ENCODE results near the gene GARRE1.
"Not testable (repeated sequence)": the region's sequence is repeated elsewhere in the genome, so short reads cannot be mapped to it uniquely, and the experiment has no call there.

Gene GARRE1

DNA sequence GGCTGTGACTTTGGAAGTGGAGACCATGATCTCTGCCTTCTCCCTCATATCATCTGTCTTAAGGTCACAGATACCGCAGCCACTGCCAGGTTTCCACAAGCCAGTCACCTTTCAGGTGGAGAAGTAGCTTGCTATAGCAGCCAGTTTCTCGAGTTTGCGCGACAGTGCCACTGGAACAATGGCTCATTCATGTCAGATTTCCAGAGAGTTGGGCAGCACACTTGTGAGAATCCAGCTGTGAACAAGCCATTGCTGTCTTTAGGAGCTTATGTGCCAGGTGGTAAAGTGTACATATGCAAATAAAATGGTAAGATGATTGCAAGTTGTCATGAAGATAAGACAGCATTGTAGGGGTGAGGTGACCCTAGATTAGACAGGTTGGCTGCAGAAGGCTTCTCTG lies 22.3 kb downstream of the GARRE1 start:
- TF ChIP-seq, protein P1, sequence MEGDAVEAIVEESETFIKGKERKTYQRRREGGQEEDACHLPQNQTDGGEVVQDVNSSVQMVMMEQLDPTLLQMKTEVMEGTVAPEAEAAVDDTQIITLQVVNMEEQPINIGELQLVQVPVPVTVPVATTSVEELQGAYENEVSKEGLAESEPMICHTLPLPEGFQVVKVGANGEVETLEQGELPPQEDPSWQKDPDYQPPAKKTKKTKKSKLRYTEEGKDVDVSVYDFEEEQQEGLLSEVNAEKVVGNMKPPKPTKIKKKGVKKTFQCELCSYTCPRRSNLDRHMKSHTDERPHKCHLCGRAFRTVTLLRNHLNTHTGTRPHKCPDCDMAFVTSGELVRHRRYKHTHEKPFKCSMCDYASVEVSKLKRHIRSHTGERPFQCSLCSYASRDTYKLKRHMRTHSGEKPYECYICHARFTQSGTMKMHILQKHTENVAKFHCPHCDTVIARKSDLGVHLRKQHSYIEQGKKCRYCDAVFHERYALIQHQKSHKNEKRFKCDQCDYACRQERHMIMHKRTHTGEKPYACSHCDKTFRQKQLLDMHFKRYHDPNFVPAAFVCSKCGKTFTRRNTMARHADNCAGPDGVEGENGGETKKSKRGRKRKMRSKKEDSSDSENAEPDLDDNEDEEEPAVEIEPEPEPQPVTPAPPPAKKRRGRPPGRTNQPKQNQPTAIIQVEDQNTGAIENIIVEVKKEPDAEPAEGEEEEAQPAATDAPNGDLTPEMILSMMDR (IDR thresholded peaks at IDR 0.05; ENCODE audit: extremely low read depth, insufficient read depth, missing control alignments) = no peak
- no peak for DNase-seq (ENCODE audit: low spot score)
- in situ Hi-C loops (cut with MboI; ENCODE audit: low pct_unique_long_range_greater_than_20kb, low sequenced_read_pairs, unreplicated experiment) = no loop called here

DNA sequence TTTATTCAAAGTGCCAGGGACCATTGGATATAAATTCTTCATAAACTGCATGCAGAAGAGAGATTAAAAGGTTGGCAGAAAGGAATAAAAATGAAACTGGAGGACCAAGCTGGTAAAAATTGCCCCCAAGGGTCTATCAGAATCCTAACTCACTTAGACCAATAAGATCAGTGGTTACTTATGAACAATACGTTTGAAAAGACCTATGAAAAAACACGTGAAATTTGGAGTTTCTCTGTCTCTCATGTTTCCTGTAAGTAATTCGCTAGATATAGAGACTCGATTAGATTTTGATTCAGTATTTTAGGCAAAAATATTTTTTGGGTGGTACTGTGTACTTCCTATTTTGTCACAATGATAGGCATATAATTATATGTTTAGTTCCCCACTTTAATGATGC lies 22.9 kb downstream of the GARRE1 start:
- TF ChIP-seq, protein P1 (IDR thresholded peaks at IDR 0.05; ENCODE audit: extremely low read depth, insufficient read depth, missing control alignments) = no peak
- in situ Hi-C loops (cut with MboI; ENCODE audit: low pct_unique_long_range_greater_than_20kb, low sequenced_read_pairs, unreplicated experiment) = no loop called here
- no peak for DNase-seq (ENCODE audit: low spot score)

DNA sequence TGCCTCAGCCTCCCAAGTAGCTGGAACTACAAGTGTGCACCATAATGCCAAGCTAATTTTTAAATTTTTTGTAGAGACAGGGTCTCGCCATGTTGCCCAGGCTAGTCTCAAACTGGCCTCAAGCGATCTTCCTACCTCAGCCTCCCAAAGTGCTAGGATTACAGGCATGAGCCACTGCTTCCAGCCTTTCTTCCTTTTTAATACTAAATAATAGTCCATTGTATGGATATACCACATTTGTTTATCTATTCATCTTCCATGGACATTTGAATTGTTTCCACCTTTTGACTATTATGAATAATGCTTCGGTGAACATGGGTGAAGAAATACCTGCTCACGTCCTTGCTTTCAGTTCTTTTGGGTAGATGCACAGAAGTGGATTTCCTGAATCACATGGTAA lies 24.4 kb downstream of the GARRE1 start:
- no peak for DNase-seq (ENCODE audit: low spot score)
- in situ Hi-C loops (cut with MboI; ENCODE audit: low pct_unique_long_range_greater_than_20kb, low sequenced_read_pairs, unreplicated experiment) = no loop called here
- TF ChIP-seq, protein P1 (IDR thresholded peaks at IDR 0.05; ENCODE audit: extremely low read depth, insufficient read depth, missing control alignments) = no peak

DNA sequence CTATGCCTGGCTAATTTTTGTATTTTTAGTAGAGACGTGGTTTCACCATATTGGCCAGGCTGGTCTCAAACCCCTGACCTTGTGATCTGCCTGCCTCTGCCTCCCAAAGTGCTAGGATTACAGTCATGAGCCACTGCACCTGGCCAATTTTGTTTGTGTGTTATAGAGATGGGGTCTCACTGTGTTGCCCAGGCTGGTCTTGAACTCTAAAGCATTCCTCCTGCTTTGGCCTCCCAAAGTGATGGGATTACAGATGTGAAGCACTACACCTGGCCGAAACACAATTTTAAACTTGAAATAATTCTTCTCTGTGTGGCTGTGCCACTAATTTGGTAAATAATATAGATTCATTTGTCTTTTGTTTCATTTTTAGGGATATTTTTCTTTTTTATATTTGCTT lies 27.1 kb downstream of the GARRE1 start:
- in situ Hi-C loops (cut with MboI; ENCODE audit: low pct_unique_long_range_greater_than_20kb, low sequenced_read_pairs, unreplicated experiment); DNase-seq (ENCODE audit: low spot score): not testable (repeated sequence)

DNA sequence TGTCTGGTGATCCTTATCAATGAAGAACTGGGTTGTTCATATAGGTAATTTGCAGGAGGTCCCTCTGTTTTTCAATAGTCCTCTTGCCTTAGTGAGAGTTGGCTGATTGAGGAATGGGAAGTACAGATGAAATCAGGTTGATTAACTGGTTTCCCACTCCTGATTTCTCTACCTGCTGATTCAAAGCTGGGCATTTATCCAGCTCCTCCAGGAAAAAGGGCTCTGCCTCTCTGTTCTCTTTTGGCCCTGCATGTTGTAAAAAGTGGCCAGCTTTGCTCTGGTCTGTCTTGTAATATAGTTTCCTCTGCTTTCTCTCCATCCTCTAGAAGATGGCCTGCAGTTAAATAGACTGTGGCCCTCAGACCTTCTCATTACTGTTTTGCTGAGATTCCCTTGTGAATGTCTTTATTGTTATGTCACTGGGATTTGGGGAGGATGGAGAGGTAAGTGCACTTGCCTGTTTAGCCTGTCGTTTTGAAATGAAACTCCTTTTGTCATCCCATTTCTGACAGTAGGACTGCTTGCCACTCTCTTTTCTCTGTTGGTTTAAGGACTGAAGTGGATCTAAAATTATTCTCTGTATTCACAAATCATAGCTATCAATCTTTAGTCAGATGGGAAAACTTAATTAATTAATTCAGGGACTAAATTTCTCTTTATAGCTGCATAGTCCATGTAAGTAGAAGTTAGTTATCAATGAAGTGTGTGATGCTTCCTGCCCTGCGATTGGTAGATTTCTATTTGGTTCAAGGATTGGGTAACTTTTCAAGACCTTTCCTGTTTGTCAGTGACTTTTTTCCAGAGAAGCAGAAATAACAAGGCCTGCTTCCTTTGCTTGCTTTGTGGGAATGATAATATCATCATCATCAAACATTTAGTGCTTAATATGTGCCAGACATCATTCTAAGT lies 28.5 kb downstream of the GARRE1 start:
- no peak for DNase-seq (ENCODE audit: low spot score)
- in situ Hi-C loops (cut with MboI; ENCODE audit: low pct_unique_long_range_greater_than_20kb, low sequenced_read_pairs, unreplicated experiment) = no loop called here
- TF ChIP-seq, protein P1 (IDR thresholded peaks at IDR 0.05; ENCODE audit: extremely low read depth, insufficient read depth, missing control alignments) = no peak

DNA sequence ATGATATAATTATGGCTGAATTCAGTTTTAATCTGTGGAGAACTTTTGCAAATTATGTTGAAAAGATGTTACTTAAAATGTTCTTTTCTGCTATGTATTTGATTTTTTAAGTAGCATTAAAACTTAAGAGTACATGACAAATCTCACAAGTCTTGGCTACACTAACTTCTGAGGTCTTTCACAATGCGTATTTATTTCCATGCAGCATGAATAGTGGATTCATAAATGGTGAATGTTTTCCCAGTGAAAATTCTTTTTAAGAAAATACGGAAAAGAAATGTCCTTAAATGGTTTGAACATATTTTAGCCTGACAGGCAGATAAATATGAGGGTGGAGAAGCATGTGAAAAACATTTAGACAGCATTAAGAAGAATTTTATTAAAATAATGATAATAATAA lies 30.2 kb downstream of the GARRE1 start:
- TF ChIP-seq, protein P1 (IDR thresholded peaks at IDR 0.05; ENCODE audit: extremely low read depth, insufficient read depth, missing control alignments) = no peak
- no peak for DNase-seq (ENCODE audit: low spot score)
- in situ Hi-C loops (cut with MboI; ENCODE audit: low pct_unique_long_range_greater_than_20kb, low sequenced_read_pairs, unreplicated experiment) = no loop called here

DNA sequence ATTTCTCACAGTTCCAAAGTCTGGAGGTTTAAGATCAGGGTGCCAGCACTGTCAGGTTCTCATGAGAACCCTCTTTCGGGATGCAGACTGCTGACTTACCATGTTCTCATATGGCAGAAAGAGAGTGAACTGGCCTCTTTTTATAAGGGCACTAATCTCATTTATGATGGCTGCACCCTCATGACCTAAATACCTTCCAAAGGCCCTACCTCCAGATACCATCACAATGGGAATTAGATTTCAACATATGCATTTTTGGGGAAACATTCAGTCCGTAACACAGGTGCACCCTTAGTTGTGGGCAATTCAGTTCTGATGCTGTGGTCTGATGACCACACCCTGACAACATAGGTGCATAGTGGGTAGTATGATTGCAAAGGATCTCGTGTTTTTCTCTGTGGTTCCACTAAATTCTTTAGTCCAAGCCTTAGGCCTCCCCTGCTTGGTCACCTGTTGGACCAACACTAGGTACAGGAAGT lies 33.3 kb downstream of the GARRE1 start:
- no peak for DNase-seq (ENCODE audit: low spot score)
- in situ Hi-C loops (cut with MboI; ENCODE audit: low pct_unique_long_range_greater_than_20kb, low sequenced_read_pairs, unreplicated experiment) = no loop called here
- TF ChIP-seq, protein P1 (IDR thresholded peaks at IDR 0.05; ENCODE audit: extremely low read depth, insufficient read depth, missing control alignments) = no peak

Data from GM13977 (cell line).